ENCODE measurements around the gene GNG11. TPM values are rescaled to one million over a fixed set of nuclear protein-coding genes. Genes with fewer than 3 reads are reported as not detected.

Gene GNG11
- total RNA-seq, 1 experiment from 2014 or later = not detected

DNA sequence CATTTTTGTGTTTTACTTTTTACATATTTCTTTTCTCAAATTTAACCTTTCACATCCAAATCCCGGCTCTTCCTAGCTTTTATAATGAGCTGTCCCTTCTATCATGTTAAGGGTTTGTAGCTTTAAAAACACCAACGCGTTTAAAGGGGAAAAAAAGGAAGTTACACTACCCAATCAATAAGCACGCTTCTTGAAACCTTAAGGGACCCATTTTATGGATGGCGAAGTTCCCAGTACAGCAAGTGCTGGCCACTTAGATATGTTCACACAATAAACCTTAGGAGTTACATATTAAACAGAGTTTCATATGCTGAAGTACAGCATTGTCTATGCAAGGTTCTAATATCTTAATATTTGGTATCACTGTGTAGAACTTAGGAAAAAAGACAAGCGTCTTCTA is 1.8 kb downstream of the GNG11 start:
- Histone ChIP-seq H3K9me2 (ENCODE audit: insufficient read depth) (no peaks in the 10 kb centered on the region), H3K4me1 (ENCODE audit: control insufficient read depth in 1 of 2, insufficient read depth in 2 of 2, low read length in 2 of 2) (no peaks in the 10 kb centered on the region; a peak in 1 of 4 replicates), H3K36me3 (ENCODE audit: control insufficient read depth in 1 of 2, insufficient read depth in 2 of 2, low read length in 2 of 2) (no peaks in the 10 kb centered on the region), H3K27ac (ENCODE audit: low read depth, low read length) (no peak overlapping the region), H3K79me2 (ENCODE audit: insufficient read depth, low read length) (no peaks in the 10 kb centered on the region), H3K27me3 (ENCODE audit: insufficient read depth, low read length) (no peaks in the 10 kb centered on the region), H3K4me3 (replicated peaks in 1 of 2; ENCODE audit: low read depth in 1 of 2, low read length in 2 of 2) (no peak overlapping the region), H3K4me2 (ENCODE audit: low read length) (no peak overlapping the region), H3K9me3 (ENCODE audit: control insufficient read depth in 1 of 2, insufficient read depth in 1 of 2, low read depth in 1 of 2, low read length in 2 of 2) (no peaks in the 10 kb centered on the region), H4K20me1 (ENCODE audit: insufficient read depth) (no peaks in the 10 kb centered on the region), H3K9ac (ENCODE audit: low read length) (no peak overlapping the region), H2AFZ (ENCODE audit: low read depth, low read length, poor library complexity, severe bottlenecking) (no peak overlapping the region)
- ChIA-PET RAD21 (ENCODE audit: low non-redundant PET in 1 of 2, low total read pairs in 2 of 2, uncharacterized antibody in 2 of 2, unreplicated experiment in 2 of 2) (no interaction called here), CTCF (no interaction called here), POLR2A (no interaction called here)
- no peak for TF ChIP-seq CEBPB (IDR thresholded peaks at IDR 0.05; ENCODE audit: low read depth)
- no peak for TF ChIP-seq EZH2phosphoT487 (IDR thresholded peaks at IDR 0.05; ENCODE audit: borderline replicate concordance)
- no peak for TF ChIP-seq ELF1 (IDR thresholded peaks at IDR 0.05; ENCODE audit: borderline replicate concordance, low read depth)
- no peak for TF ChIP-seq POLR2A (IDR thresholded peaks at IDR 0.05; ENCODE audit: borderline replicate concordance, extremely low read depth, insufficient read depth, insufficient read length)
- no peak for TF ChIP-seq JUND (IDR thresholded peaks at IDR 0.05)
- TF ChIP-seq ATF3 (IDR thresholded peaks at IDR 0.05) = no peak
- no peak for TF ChIP-seq EGR1 (IDR thresholded peaks at IDR 0.05; ENCODE audit: low read depth)
- TF ChIP-seq RAD21 (IDR thresholded peaks at IDR 0.05; ENCODE audit: low read depth) = no peak
- no peak for TF ChIP-seq FOSL1 (IDR thresholded peaks at IDR 0.05; ENCODE audit: low read depth)
- no peak for TF ChIP-seq SIN3A (IDR thresholded peaks at IDR 0.05; ENCODE audit: low read depth)
- TF ChIP-seq EZH2 (IDR thresholded peaks at IDR 0.05) = no peak
- TF ChIP-seq CTCF (IDR thresholded peaks at IDR 0.05 in 2 of 3, conservative IDR thresholded peaks at IDR 0.05 in 1 of 3; ENCODE audit: borderline replicate concordance in 1 of 3, insufficient read depth in 1 of 3, low read depth in 2 of 3, low read length in 2 of 3) = no peak
- BruUV-seq (replicated peaks) = no TSS peak
- no peak for ATAC-seq
- no peak for DNase-seq (ENCODE audit: low read depth, low spot score)
- intact Hi-C loops (cut with micrococcal nuclease) = no loop called here

Data from HCT116 (cell line).